SU-DHL-6 (cell line): Measurements from ENCODE around the gene ZNF91.

Experiments used
- H2AFZ ChIP-seq: fragments of 200-600 bp; sonication (generic); 2 replicates; pipeline ENCODE4 v1.6.1; 2014; ENCODE audit warnings: low read depth, mild to moderate bottlenecking, moderate library complexity, mixed read lengths, antibody characterized with exemption, low read length; ENCODE audit not compliant: severe bottlenecking
- H3F3A ChIP-seq: fragments of 200-600 bp; shearing (Covaris generic); 2 replicates; pipeline ENCODE4 v1.6.0; 2016; ENCODE audit warnings: antibody characterized with exemption, mild to moderate bottlenecking; ENCODE audit not compliant: insufficient read depth
- H3K27ac ChIP-seq: fragments of 200-600 bp; sonication (generic); 2 replicates; pipeline ENCODE4 v1.5.1; 2016; ENCODE audit warnings: low read depth, mild to moderate bottlenecking, low read length, moderate library complexity, mixed read lengths
- H3K27me3 ChIP-seq: fragments of 200-600 bp; sonication (generic), shearing (Covaris generic); 2 replicates; pipeline ENCODE4 v1.6.0; 2014; ENCODE audit warnings: mild to moderate bottlenecking, low read length
- H3K36me3 ChIP-seq: fragments of 200-600 bp; sonication (generic); 2 replicates; pipeline ENCODE4 v1.6.1; 2014; ENCODE audit warnings: mild to moderate bottlenecking, low read length, mixed read lengths
- H3K4me2 ChIP-seq: fragments of 300-600, 200-600 bp; shearing (Covaris generic), sonication (generic); 2 replicates; pipeline ENCODE4 v1.6.0; 2014; ENCODE audit warnings: low read length, low read depth, mild to moderate bottlenecking; ENCODE audit not compliant: poor library complexity, severe bottlenecking
- H3K4me3 ChIP-seq: fragments of 200-600 bp; sonication (generic); 2 replicates; pipeline ENCODE4 v1.5.1; 2014; ENCODE audit warnings: antibody characterized with exemption, low read length, mild to moderate bottlenecking, mixed read lengths; ENCODE audit not compliant: insufficient read depth, poor library complexity, severe bottlenecking
- H3K79me2 ChIP-seq: fragments of 200-600 bp; sonication (generic); 2 replicates; pipeline ENCODE4 v1.6.1; 2014; ENCODE audit warnings: mild to moderate bottlenecking, low read length, moderate library complexity; ENCODE audit not compliant: insufficient read depth
- H3K9ac ChIP-seq: fragments of 200-600 bp; sonication (generic); 2 replicates; pipeline ENCODE4 v1.7.0; 2014; ENCODE audit warnings: mild to moderate bottlenecking, low read length
- H3K9me2 ChIP-seq: fragments of 200-600 bp; sonication (generic); replicated peaks from 2 replicates; pipeline ENCODE4 v1.6.1; 2014; ENCODE audit warnings: low read length; ENCODE audit not compliant: insufficient read depth
- H3K9me3 ChIP-seq: fragments of 200-600 bp; sonication (generic); 2 replicates; pipeline ENCODE4 v1.6.1; 2014; ENCODE audit warnings: low read length, mixed read lengths; ENCODE audit not compliant: insufficient read depth
- H4K20me1 ChIP-seq: fragments of 200-600 bp; sonication (generic); 2 replicates; pipeline ENCODE4 v1.6.1; 2014; ENCODE audit warnings: low read depth, mild to moderate bottlenecking, antibody characterized with exemption, low read length, moderate library complexity, mixed read lengths
- EZH2phosphoT487 ChIP-seq: fragments of 200-600 bp; sonication (generic), shearing (Covaris generic); conservative IDR thresholded peaks from 2 replicates; pipeline ENCODE4 v1.6.1; 2018; ENCODE audit warnings: mild to moderate bottlenecking, antibody characterized with exemption, low read length, moderate library complexity, mixed read lengths
- TF ChIP-seq, protein P1 (sequence below): fragments of 200-600 bp; sonication (generic); IDR thresholded peaks from one replicate; pipeline ENCODE4 v1.5.1; 2017; ENCODE audit warnings: antibody characterized with exemption, mild to moderate bottlenecking, low read length, moderate library complexity; ENCODE audit not compliant: insufficient read depth, poor library complexity, severe bottlenecking

Gene ZNF91

GRCh38 chr19:23406721-23407120, 11.4 kb upstream of the ZNF91 start:
- Histone ChIP-seq H3K9ac (no peak overlapping the region), H3K79me2 (no peaks in the 10 kb centered on the region)

GRCh38 chr19:23406091-23406490, 10.8 kb upstream of the ZNF91 start:
- no peak overlapping the region for H3K4me2 ChIP-seq
- H3K27ac ChIP-seq = no peak overlapping the region
- H2AFZ ChIP-seq = no peak overlapping the region
- no peaks in the 10 kb centered on the region for H3K9me2 ChIP-seq
- H3K9ac ChIP-seq = no peak overlapping the region
- no peaks in the 10 kb centered on the region for H4K20me1 ChIP-seq
- H3K4me3 ChIP-seq = no peak overlapping the region
- TF ChIP-seq EZH2phosphoT487 = no peak
- TF ChIP-seq, protein P1, sequence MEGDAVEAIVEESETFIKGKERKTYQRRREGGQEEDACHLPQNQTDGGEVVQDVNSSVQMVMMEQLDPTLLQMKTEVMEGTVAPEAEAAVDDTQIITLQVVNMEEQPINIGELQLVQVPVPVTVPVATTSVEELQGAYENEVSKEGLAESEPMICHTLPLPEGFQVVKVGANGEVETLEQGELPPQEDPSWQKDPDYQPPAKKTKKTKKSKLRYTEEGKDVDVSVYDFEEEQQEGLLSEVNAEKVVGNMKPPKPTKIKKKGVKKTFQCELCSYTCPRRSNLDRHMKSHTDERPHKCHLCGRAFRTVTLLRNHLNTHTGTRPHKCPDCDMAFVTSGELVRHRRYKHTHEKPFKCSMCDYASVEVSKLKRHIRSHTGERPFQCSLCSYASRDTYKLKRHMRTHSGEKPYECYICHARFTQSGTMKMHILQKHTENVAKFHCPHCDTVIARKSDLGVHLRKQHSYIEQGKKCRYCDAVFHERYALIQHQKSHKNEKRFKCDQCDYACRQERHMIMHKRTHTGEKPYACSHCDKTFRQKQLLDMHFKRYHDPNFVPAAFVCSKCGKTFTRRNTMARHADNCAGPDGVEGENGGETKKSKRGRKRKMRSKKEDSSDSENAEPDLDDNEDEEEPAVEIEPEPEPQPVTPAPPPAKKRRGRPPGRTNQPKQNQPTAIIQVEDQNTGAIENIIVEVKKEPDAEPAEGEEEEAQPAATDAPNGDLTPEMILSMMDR = no peak
- no peaks in the 10 kb centered on the region for H3F3A ChIP-seq
- H3K79me2 ChIP-seq = no peaks in the 10 kb centered on the region
- no peaks in the 10 kb centered on the region for H3K9me3 ChIP-seq
- H3K27me3 ChIP-seq = no peaks in the 10 kb centered on the region
- H3K36me3 ChIP-seq = no peaks in the 10 kb centered on the region

More at GRCh38 chr19:23406721-23407120, 11.4 kb upstream of the ZNF91 start:
- no peak overlapping the region for H3K27ac ChIP-seq
- no peaks in the 10 kb centered on the region for H3K36me3 ChIP-seq
- no peak overlapping the region for H3K4me3 ChIP-seq
- no peaks in the 10 kb centered on the region for H3K9me3 ChIP-seq
- H3K4me2 ChIP-seq = no peak overlapping the region
- H3K27me3 ChIP-seq = no peaks in the 10 kb centered on the region
- H3F3A ChIP-seq = no peaks in the 10 kb centered on the region
- H2AFZ ChIP-seq = no peak overlapping the region
- no peaks in the 10 kb centered on the region for H4K20me1 ChIP-seq
- no peak for TF ChIP-seq EZH2phosphoT487
- TF ChIP-seq, protein P1 = no peak
- no peaks in the 10 kb centered on the region for H3K9me2 ChIP-seq

- no peak overlapping the region for H3K27ac ChIP-seq
- no peaks in the 10 kb centered on the region for H4K20me1 ChIP-seq
- no peaks in the 10 kb centered on the region for H3K9me3 ChIP-seq
- H3K79me2 ChIP-seq = no peaks in the 10 kb centered on the region
- no peaks in the 10 kb centered on the region for H3K27me3 ChIP-seq
- H3K4me2 ChIP-seq = no peak overlapping the region
- H2AFZ ChIP-seq = no peak overlapping the region
- no peak overlapping the region for H3K9ac ChIP-seq
- TF ChIP-seq, protein P1 = no peak
- TF ChIP-seq EZH2phosphoT487 = no peak
- no peaks in the 10 kb centered on the region for H3K36me3 ChIP-seq
- no peak overlapping the region for H3K4me3 ChIP-seq
- no peaks in the 10 kb centered on the region for H3F3A ChIP-seq
- H3K9me2 ChIP-seq = no peaks in the 10 kb centered on the region
Observed at GRCh38 chr19:23404676-23405075, 9.4 kb upstream of the ZNF91 start.
